ENCODE measurements around the gene KDM7A.

KDM7A gene

DNA sequence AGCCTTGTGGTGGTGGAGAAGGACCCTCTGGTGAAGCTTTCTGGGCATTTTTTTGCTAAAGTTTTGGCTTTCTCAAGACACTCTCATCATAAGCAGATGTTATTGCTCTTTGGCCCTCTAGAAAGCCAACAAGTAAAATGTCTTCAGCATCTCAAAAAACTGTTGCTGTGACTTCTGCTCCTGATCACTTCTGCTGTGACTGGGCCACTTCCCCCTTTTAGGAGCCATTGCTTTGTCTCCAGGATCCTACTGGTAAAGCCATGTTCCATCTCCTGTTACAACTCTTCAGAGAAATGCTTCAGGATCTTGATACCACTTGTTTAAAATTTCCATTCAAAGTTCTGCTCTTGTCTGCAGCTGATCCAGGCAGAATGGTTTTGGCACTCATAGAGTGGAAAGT is 125.0 kb downstream of the KDM7A start:
- DNase-seq: no peak

DNA sequence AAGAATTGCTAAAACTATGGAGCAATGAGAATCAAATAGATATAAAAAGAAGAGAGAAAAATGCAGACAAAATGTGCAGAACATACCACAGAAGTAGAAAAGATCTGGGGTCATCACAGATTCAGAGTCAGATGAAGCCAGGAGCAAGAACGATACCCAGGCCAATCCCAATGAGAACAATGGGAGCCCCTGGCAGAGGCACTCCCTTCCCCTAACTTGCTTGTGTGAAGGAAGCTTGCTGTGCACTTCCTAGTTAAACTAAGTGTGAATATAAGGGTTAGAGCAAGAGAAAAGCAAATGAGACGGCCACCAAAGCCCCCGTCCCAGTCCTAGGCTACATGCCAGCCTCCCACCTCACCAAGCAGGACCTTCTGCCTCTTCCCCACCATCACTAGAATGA is 126.7 kb downstream of the KDM7A start:
- no peak for DNase-seq

DNA sequence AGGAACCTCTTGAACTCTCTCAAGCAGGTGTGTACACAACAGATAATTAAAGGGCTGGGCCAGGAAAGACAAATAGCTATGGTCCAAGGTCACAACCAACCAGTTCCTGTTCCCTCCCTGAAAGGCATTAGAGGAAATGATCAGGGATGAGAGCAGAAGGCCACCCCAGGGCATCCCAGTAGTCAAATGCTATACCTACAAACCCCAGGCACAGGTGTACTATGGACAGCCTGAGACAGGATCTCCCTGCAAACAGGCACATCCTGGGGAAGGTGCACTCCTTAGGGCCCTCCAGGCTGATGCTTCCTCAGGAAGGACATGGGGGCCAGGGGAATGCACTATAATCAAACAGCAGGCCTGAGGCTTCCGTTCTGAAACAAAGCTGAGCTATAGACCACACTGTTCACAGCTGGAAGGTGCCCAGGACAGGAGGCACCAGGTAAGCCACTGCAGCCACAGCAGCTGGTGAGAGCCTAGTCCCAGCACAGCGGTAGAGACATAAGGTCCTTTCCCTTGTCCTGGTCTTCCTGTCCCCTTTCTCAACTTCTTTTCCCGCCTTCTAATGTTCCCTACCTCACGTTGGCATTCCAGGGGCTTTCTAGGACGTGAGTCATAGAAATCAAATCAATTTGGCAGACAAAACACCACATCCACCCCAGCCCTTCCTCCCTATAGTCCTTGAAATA is 127.3 kb downstream of the KDM7A start:
- DNase-seq: peak; percentile 23

DNA sequence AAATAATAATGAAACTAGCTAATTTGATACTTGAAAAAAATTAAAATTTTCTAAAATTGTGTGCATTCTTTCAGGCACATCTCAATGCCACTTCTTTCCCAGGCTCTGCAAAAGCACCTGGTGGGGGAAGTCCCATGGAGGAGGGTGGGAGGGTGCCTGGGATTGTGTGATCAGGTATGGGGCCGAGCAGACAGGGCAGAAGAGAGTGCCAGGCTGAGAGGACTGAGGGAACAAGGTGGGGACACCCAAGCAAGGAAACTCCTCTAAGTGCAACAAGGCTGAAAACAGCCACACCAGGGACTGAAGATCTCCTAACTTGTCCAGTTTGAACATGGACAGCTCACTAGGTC is 127.8 kb downstream of the KDM7A start:
- DNase-seq: no peak

DNA sequence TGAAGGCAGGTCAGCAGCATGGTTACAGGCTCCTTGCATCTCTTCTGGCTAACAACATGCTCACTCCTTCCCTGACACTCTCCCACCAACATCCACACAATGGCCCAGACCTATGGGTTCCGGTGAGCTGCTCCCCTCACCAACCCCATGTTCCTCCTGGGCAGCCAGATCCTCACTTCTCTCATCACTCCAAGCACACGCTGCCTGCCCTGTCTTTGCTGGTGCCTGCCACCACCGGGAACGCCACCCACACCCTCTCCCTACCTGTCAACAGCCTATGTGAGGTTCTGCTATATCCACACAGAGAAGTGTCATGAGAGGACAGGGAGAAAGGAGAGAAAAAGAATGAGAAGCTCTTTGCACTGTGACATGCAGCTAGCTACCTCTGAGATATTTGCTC is 128.6 kb downstream of the KDM7A start:
- no peak for DNase-seq

DNA sequence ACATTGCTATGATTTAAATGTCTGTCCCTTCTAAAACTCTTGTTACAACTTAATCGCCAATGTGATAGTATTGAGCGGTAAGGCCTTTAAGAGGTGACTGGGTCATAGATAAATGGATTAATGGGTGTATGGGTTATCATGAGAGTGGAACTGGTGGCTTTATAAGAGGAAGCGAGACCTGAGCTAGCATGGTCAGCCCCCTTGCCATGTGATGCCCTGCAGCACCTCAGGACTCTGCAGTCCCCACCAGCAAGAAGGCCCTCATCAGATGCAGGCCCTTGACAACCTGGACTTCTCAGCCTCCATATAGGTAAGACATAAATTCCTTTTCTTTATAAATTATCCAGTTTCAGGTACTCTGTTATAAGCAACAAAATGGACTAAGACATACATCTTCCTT is 129.6 kb downstream of the KDM7A start:
- DNase-seq: no peak

DNA sequence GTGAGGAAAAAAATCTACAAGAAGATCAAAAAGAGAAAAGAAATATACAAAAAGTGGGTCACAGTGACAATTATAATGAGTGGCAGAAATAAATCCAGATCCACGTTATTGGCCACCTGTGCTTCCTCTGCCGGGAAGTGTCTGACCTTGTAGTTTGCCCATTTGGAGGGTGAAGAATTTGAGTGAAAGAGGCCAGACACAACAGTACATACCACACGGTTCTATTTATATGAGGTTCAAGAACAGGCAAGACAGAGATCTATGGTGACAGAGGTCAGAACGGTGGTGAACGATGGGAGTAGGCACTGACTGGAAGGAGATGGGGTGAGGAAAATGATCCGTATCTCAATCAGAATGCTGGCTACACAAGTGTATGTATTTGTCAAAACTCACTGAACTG is 131.1 kb downstream of the KDM7A start:
- no peak for DNase-seq

DNA sequence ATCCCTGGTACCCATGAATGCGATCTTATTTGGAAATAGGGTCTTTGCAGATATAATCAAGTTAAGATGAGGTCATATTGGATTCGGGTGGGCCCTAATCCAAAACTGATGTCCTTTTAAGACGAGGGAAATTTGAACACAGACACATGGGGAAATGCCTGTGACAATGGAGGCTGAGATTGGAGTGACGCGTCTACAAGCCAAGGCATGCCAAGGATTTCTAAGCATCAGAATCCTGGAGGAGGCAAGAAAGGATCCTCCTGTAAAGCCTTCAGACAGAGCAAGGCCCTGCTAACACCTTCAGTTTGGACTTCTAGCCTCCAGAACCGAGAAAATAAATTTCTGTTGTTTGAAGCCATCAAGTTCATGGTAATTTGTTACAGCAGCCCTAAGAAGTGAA is 132.5 kb downstream of the KDM7A start:
- DNase-seq: no peak

DNA sequence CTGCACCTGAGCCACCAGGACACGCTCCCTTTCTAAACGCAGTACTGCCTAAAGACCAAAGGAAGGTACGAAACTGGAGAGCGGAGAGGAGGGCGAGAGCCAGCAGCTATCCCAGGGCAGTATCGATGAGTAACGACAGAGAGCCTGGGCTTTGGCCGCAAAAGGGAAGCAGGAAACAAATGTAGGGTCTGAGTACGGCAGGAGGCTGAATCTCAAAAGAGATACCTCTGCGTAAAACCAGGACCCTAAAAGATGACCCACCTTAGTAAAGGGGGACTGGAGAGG is 134.5 kb downstream of the KDM7A start:
- no peak for DNase-seq

DNA sequence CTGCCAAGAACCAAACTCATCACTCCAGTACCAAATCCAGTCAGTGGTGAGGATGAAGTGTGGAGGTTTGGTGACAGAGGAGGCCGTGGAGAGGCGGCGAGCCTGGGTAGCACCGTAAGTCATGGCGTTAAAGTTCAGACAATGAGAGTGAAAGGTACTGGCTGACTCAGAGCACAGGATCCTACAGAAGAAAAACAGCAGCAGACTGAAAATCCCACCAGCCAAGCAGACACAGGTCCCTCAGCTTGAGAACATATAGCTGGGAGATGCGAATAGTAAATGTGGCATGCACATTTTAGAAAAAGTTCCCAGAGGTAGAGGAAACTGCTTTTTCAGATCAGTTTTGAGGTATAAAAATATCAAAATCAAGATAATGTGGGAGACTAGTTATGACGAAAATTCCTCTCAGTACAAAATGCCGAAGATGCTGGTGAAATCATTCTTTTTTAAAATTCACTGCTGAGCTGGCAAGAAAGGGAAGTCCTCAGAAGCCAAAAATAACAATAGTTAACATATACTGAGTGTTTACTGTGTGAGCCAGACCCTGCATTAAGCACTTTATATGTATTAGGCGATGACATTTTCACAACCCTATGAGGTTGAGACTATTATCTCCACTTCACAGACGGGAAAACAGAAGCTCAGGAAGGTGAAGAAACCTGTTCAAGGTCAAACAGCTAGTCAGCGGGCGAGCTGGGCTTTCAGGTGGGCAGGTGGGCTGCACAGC is 135.0 kb downstream of the KDM7A start:
- DNase-seq: no peak

DNA sequence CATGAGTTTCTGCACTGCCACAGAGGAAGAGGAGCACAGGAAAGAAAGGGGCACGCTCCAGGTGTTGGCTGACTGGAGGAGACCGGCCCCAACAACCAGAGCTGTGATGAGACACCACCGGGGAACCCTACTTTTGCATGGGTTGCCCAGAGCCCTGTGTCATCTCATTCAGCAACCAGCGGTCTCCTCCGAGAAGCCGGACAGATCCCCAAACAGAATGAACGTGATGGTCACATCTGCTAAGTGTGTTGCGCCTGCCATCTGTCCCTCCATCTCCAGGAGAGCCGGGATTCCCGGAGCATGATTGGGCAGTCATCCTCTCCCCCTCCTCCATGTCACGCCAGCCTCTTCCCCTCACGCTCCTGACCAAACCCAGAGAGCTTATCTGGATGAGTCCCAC is 136.9 kb downstream of the KDM7A start:
- DNase-seq: no peak

DNA sequence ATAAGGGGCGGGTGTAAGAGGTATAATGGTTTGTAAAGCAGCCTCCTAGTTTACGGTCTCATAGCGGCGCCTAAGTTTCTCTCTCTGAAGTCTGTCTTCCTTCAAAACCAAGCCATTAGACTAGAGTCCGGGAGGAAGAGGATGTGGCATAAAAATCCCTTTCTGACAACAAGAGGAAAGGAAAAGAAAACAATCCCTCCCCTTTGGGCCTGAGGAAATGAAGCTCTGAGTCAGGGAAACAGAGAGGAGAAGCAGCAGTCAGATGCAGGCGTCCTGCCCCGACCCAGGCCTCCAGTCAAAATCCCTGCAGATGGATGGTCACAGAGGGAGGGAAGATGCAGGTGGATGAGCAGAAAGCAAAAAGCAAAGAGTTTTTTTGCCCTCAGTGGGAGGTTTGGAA is 137.7 kb downstream of the KDM7A start:
- DNase-seq: no peak

DNA sequence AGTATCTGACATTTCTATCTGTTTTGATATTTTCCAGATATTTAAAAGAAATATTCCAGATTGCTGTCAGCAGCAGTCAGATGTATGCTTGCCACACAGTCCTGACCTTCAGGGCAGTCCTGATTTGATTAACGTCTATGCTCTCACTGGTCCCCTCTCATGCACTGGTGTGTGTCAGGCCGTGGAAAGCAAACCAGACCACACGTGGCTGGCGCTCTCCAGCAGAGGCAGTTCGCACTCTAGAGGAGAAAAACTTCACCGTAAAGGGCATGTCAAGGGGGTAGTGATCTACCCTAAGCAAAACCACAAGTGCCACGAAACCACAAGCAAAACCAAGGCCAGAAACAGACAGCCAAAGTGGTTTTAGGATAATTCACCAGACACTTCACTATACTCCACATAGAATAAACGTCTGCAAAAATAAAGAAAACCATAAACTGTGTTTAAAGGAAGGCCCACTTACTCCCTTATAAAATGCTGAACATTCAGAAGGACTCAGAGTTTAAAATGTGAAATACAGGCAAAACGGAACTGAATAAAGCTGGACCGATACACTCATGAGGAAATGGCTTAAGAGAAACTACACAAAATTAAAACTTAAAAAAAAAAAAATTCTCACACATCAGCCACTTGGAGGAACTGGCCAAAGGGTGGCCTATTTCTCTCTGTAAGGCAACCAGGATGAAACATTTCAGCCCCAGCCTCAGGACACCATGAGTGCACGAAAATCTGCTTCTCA is 140.4 kb downstream of the KDM7A start:
- DNase-seq: no peak

DNA sequence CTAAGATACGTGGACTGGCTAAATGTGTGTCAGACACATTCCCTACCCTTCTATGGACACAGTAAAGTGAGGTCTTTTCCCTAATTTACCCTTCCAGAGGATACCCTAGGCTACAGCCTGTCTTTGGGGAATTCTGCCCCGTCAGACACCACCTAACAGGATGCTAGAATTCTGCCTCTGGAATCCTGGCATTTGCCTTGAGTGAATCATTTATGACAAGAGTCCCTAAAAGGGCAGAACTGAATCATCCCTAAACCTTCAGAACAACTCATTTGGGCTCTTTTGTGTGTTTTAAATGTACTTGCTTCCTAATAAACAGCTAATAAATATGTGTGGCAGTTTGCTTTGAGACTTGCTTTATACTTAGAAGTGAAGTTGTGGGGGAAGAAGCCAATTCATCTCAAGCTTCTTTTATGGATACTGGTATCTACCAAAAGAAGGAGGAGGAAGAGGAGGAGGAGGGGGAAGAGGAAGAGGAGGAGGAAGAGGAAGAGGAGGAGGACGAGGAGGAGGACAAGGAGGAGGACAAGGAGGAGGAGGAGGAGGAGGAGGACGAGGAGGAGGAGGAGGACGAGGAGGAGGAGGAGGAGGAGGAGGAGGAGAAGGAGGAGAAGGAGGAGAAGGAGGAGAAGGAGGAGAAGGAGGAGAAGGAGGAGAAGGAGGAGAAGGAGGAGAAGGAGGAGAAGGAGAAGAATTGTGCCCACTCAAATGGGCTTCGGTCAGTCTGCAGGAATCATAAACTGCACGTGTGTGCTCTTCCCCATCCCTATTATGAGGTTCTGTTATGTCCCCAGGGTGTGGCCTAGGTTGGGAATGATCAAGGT is 141.2 kb downstream of the KDM7A start:
- DNase-seq: no peak

Data from NCI-H2029 treated with DMSO at 0.1 percent for 48 hours (cell line).